Body of pancreas (tissue), 4 donors: ENCODE data around the gene ZNF135.

Source experiments
- POLR2A ChIP-seq, 3 donors: fragments of 450-650 bp; IDR thresholded peaks; one replicate each; pipeline ENCODE4 v1.6.1; 2016; ENCODE audit warnings: antibody characterized with exemption in 3 of 3, mild to moderate bottlenecking in 2 of 3
- TF ChIP-seq, protein P1 (sequence below), 7 experiments: fragments of 450-650 bp in 4 of 7; fragments of 200-600 bp in 3 of 7; sonication (generic) in 3 of 7; IDR thresholded peaks; one replicate each; pipeline ENCODE4 v1.5.1; 2016 to 2019; ENCODE audit warnings: antibody characterized with exemption in 7 of 7

DNA sequence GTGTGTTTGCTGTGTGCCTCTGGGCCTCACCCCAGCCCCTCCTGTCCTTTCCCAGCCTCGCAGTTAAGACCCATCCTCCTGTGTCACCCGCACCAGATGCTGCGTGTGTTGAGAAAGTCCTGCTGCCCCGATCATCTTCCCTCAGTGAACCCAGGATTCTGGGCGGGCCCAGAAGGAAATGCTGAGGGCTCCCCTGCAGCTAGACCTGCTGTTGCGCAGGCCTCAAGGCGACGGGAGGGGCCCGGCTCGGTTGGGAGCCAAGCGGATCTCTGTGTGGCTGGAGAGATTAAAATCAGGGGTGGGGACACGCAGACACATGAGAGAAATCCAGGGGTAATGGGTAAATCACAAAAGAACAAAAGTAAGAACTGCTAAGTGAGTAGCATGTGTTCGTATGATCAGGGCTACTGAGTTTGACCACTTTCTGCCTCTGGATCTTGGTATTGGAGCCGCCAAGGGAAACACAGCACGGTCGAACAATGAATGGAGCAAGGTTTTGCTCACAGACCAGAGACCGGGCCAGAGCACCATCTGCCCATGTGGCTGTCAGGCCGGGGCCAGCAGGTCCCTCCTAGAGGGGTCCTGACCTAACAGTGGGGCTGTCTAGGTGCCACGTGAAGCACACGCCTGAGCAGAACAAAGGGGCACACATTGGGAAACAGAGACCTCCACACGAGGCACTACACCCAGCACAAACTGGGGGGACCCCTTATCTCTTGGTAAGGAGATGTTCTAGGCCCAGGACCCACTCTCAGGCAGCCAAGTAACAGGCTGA lies 18.1 kb upstream of the ZNF135 start:
- TF ChIP-seq, protein P1, sequence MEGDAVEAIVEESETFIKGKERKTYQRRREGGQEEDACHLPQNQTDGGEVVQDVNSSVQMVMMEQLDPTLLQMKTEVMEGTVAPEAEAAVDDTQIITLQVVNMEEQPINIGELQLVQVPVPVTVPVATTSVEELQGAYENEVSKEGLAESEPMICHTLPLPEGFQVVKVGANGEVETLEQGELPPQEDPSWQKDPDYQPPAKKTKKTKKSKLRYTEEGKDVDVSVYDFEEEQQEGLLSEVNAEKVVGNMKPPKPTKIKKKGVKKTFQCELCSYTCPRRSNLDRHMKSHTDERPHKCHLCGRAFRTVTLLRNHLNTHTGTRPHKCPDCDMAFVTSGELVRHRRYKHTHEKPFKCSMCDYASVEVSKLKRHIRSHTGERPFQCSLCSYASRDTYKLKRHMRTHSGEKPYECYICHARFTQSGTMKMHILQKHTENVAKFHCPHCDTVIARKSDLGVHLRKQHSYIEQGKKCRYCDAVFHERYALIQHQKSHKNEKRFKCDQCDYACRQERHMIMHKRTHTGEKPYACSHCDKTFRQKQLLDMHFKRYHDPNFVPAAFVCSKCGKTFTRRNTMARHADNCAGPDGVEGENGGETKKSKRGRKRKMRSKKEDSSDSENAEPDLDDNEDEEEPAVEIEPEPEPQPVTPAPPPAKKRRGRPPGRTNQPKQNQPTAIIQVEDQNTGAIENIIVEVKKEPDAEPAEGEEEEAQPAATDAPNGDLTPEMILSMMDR (IDR thresholded peaks at IDR 0.05): no peak
- no peak for TF ChIP-seq POLR2A (IDR thresholded peaks at IDR 0.05)
